ENCODE results near the gene PCDHGB3.

Gene PCDHGB3

DNA sequence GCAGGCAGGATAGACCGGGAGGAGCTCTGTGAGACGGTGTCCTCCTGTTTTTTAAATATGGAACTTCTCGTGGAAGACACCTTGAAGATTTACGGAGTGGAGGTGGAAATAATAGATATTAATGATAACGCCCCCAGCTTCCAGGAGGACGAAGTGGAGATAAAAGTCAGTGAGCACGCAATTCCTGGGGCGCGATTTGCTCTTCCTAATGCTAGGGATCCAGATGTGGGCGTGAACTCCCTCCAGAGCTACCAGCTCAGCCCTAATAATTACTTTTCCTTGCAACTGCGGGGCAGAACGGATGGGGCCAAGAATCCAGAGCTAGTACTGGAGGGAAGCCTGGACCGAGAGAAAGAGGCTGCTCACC, 51.4 kb downstream of the PCDHGB3 start:
- no peak for DNase-seq
